HCT116 (cell line): Measurements from ENCODE around the gene TMEM52B. TPM values are rescaled to one million over a fixed set of nuclear protein-coding genes. Genes with fewer than 3 reads are reported as not detected.

Experiments
- ATAC-seq: fragments of 200-7000 bp; cut with Tn5 transposase; 2 replicates; pipeline ENCODE4 v1.9.1; 2020; ENCODE audit warnings: mild to moderate bottlenecking, moderate library complexity
- BruUV-seq: library from RNA; stranded (reverse); fragments of 400-500 nt; replicated peaks from 2 replicates; lab custom pipeline; 2021; lab: Mats Ljungman, UMichigan
- CTCF ChIA-PET: fragments of 300-600 bp; sonication (Branson Sonifier 250); formaldehyde crosslinking; loops from one replicate; lab custom pipeline; 2021; ENCODE audit warnings: antibody characterized with exemption; lab: Charles Lee
- POLR2A ChIA-PET: fragments of 300-600, 350-600 bp; sonication (Branson Sonifier 250); formaldehyde crosslinking; loops from one replicate; lab custom pipeline; 2021; ENCODE audit warnings: antibody characterized with exemption; lab: Charles Lee
- RAD21 ChIA-PET, 2 experiments: fragments of 300-600 bp; sonication (Branson Sonifier 250); formaldehyde crosslinking; loops; one replicate each; lab custom pipeline; 2023; ENCODE audit warnings: low total read pairs in 2 of 2; ENCODE audit not compliant: uncharacterized antibody in 2 of 2, unreplicated experiment in 2 of 2, low non-redundant PET in 1 of 2; lab: Charles Lee
- DNase-seq: peaks from one replicate; pipeline ENCODE4 v3.0.0-alpha.2; 2010; ENCODE audit warnings: low read depth, low spot score
- H2AFZ ChIP-seq: fragments of 200-600 bp; shearing (Covaris generic), sonication (generic); 2 replicates; pipeline ENCODE4 v1.6.1; 2017; ENCODE audit warnings: low read depth, mixed run types, mixed read lengths, antibody characterized with exemption, low read length; ENCODE audit not compliant: poor library complexity, severe bottlenecking
- H3K27ac ChIP-seq: 2 replicates; pipeline ENCODE4 v1.5.1; 2012; ENCODE audit warnings: low read depth, low read length
- H3K27me3 ChIP-seq: fragments of 200-600 bp; sonication (generic); 2 replicates; pipeline ENCODE4 v1.6.1; 2016; ENCODE audit warnings: mixed run types, low read length, mixed read lengths; ENCODE audit not compliant: insufficient read depth
- H3K36me3 ChIP-seq, 2 experiments: fragments of 200-500 bp in 1 of 2; fragments of 200-600 bp in 1 of 2; sonication (Bioruptor generic) in 1 of 2; sonication (generic) in 1 of 2; 2 replicates each; pipeline versions ENCODE4 v1.5.1 to v1.6.1; 2014 to 2016; ENCODE audit warnings: low read length in 2 of 2, inconsistent platforms in 1 of 2, mixed read lengths in 1 of 2, mixed run types in 1 of 2; ENCODE audit not compliant: insufficient read depth in 2 of 2, control insufficient read depth in 1 of 2
- H3K4me1 ChIP-seq, 2 experiments: fragments of 200-600 bp in 1 of 2; sonication (generic) in 1 of 2; 2 replicates each; pipeline versions ENCODE4 v1.5.1 to v1.6.1; 2012 to 2017; ENCODE audit warnings: low read length in 2 of 2, inconsistent platforms in 1 of 2, mild to moderate bottlenecking in 1 of 2, mixed read lengths in 1 of 2, mixed run types in 1 of 2, moderate library complexity in 1 of 2; ENCODE audit not compliant: insufficient read depth in 2 of 2, control insufficient read depth in 1 of 2
- H3K4me2 ChIP-seq: fragments of 200-600 bp; sonication (generic); 2 replicates; pipeline ENCODE4 v1.6.1; 2017; ENCODE audit warnings: mixed run types, low read length, mixed read lengths
- H3K4me3 ChIP-seq, 2 experiments: fragments of 200-600 bp in 1 of 2; sonication (generic) in 1 of 2; replicated peaks in 1 of 2; 2 replicates each; pipeline ENCODE4 v1.5.1; 2011 to 2016; ENCODE audit warnings: low read length in 2 of 2, control low read depth in 1 of 2, low read depth in 1 of 2, mild to moderate bottlenecking in 1 of 2, mixed read lengths in 1 of 2, mixed run types in 1 of 2
- H3K79me2 ChIP-seq: fragments of 200-600 bp; sonication (generic); 2 replicates; pipeline ENCODE4 v1.6.1; 2017; ENCODE audit warnings: mild to moderate bottlenecking, mixed run types, low read length, moderate library complexity, mixed read lengths; ENCODE audit not compliant: insufficient read depth
- H3K9ac ChIP-seq: fragments of 200-600 bp; sonication (generic); 2 replicates; pipeline ENCODE4 v1.6.1; 2016; ENCODE audit warnings: low read length, mixed read lengths
- H3K9me2 ChIP-seq: fragments of 200-600 bp; sonication (generic), shearing (Covaris generic); 2 replicates; pipeline ENCODE4 v1.6.1; 2017; ENCODE audit warnings: mixed run types, mild to moderate bottlenecking, moderate library complexity; ENCODE audit not compliant: insufficient read depth
- H3K9me3 ChIP-seq, 2 experiments: fragments of 200-500 bp in 1 of 2; fragments of 200-600 bp in 1 of 2; sonication (Bioruptor generic) in 1 of 2; sonication (generic) in 1 of 2; 2 replicates each; pipeline ENCODE4 v1.6.1; 2014 to 2017; ENCODE audit warnings: low read length in 2 of 2, mixed read lengths in 2 of 2, inconsistent platforms in 1 of 2, low read depth in 1 of 2, mild to moderate bottlenecking in 1 of 2, mixed run types in 1 of 2, moderate library complexity in 1 of 2; ENCODE audit not compliant: control insufficient read depth in 1 of 2, insufficient read depth in 1 of 2
- H4K20me1 ChIP-seq: fragments of 200-600 bp; sonication (generic), shearing (Covaris generic); 2 replicates; pipeline ENCODE4 v1.6.1; 2017; ENCODE audit warnings: mixed run types, mild to moderate bottlenecking, moderate library complexity; ENCODE audit not compliant: insufficient read depth
- ATF3 ChIP-seq: IDR thresholded peaks from 2 replicates; pipeline ENCODE4 v1.6.1; 2012
- CBX3 ChIP-seq: IDR thresholded peaks from 2 replicates; pipeline ENCODE4 v1.6.1; 2012; ENCODE audit warnings: low read depth
- CEBPB ChIP-seq: IDR thresholded peaks from 2 replicates; pipeline ENCODE4 v1.6.1; 2012; ENCODE audit warnings: low read depth
- CTCF ChIP-seq, 3 experiments: fragments of 200-600 bp in 1 of 3; sonication (generic) in 1 of 3; IDR thresholded peaks in 2 of 3; conservative IDR thresholded peaks in 1 of 3; 2 replicates each; pipeline ENCODE4 v1.5.1; 2012 to 2017; ENCODE audit warnings: low read depth in 2 of 3, low read length in 2 of 3, antibody characterized with exemption in 1 of 3, borderline replicate concordance in 1 of 3, control low read depth in 1 of 3, mild to moderate bottlenecking in 1 of 3, mixed read lengths in 1 of 3, mixed run types in 1 of 3, moderate library complexity in 1 of 3; ENCODE audit not compliant: insufficient read depth in 1 of 3
- EGR1 ChIP-seq: IDR thresholded peaks from 2 replicates; pipeline ENCODE4 v1.6.1; 2012; ENCODE audit warnings: low read depth
- EZH2 ChIP-seq: fragments of 200-600 bp; sonication (generic); IDR thresholded peaks from 2 replicates; pipeline ENCODE4 v1.6.1; 2017; ENCODE audit warnings: antibody characterized with exemption, mixed run types
- EZH2phosphoT487 ChIP-seq: fragments of 200-600 bp; IDR thresholded peaks from 2 replicates; pipeline ENCODE4 v1.6.1; 2018; ENCODE audit warnings: antibody characterized with exemption, borderline replicate concordance
- FOSL1 ChIP-seq: IDR thresholded peaks from 2 replicates; pipeline ENCODE4 v1.6.1; 2012; ENCODE audit warnings: low read depth
- JUND ChIP-seq: IDR thresholded peaks from 2 replicates; pipeline ENCODE4 v1.6.1; 2012
- POLR2AphosphoS5 ChIP-seq: IDR thresholded peaks from 2 replicates; pipeline ENCODE4 v1.6.1; 2011; ENCODE audit warnings: mild to moderate bottlenecking, low read depth, low read length, moderate library complexity
- RAD21 ChIP-seq: IDR thresholded peaks from 2 replicates; pipeline ENCODE4 v1.6.1; 2012; ENCODE audit warnings: low read depth, mild to moderate bottlenecking
- SIN3A ChIP-seq: IDR thresholded peaks from 2 replicates; pipeline ENCODE4 v1.6.1; 2012; ENCODE audit warnings: low read depth
- SP1 ChIP-seq: IDR thresholded peaks from 2 replicates; pipeline ENCODE4 v1.6.1; 2012; ENCODE audit warnings: low read depth
- SRF ChIP-seq: IDR thresholded peaks from 2 replicates; pipeline ENCODE4 v1.6.1; 2012; ENCODE audit warnings: low read depth
- TCF7L2 ChIP-seq: IDR thresholded peaks from 2 replicates; pipeline ENCODE4 v1.7.0; 2011; ENCODE audit warnings: borderline replicate concordance, inconsistent platforms; ENCODE audit not compliant: insufficient read depth, insufficient read length; ENCODE audit errors: extremely low read depth
- ZFX ChIP-seq: fragments of 450-650 bp; IDR thresholded peaks from 2 replicates; pipeline ENCODE4 v1.6.1; 2017
- ZNF274 ChIP-seq: fragments of 200-500 bp; sonication (Bioruptor generic); IDR thresholded peaks from 2 replicates; pipeline ENCODE4 v1.6.1; 2014; ENCODE audit warnings: mild to moderate bottlenecking, low read depth, low read length, inconsistent platforms
- intact Hi-C: fragments of 100-400 bp; cut with micrococcal nuclease; formaldehyde crosslinking; loops from 2 replicates; pipeline ENCODE4 v1.10.0; 2022
- total RNA-seq: library from RNA; stranded (reverse); gene quantifications from one replicate; pipeline ENCODE4 v1.2.1, GENCODE V29; 2021; ENCODE audit not compliant: unreplicated experiment
- TF ChIP-seq, protein P1 (sequence below): IDR thresholded peaks from 2 replicates; pipeline ENCODE4 v1.6.1; 2011; ENCODE audit warnings: mild to moderate bottlenecking, low read length, moderate library complexity; ENCODE audit not compliant: insufficient replicate concordance; ENCODE audit errors: extremely low read depth
- TF ChIP-seq, protein P2 (sequence below): IDR thresholded peaks from 2 replicates; pipeline ENCODE4 v1.6.1; 2012; ENCODE audit warnings: low read depth
- TF ChIP-seq, protein P3 (sequence below): IDR thresholded peaks from 2 replicates; pipeline ENCODE4 v1.6.1; 2012

Gene TMEM52B
- total RNA-seq, 1 experiment from 2014 or later, result not detected

DNA sequence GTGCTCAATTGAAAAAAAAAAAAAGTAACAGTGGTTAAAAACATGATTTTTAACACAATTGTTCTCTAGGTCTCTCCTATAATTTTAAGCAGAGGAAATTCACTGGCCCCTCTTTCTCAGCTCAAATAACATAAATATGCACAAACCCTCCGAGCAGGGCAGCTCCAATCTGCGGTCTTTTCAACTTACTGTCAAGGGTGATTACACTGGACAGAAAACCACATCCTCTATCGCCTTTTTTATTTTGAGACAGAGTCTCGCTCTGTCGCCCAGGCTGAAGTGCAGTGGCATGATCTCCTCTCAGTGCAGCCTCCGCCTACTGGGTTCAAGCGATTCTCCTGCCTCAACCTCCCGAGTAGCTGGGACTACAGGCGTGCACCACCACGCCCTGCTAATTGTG, 17.4 kb downstream of the TMEM52B start:
- Histone ChIP-seq H3K4me2 (no peak overlapping the region), H3K9me2 (no peaks in the 10 kb centered on the region), H3K4me3 (no peak overlapping the region), H2AFZ (no peak overlapping the region), H4K20me1 (no peaks in the 10 kb centered on the region), H3K79me2 (no peaks in the 10 kb centered on the region), H3K36me3 (no peaks in the 10 kb centered on the region), H3K9ac (no peak overlapping the region), H3K4me1 (peaks cover 4 to 12% of the 10 kb centered on the region in 2 experiments; a peak in 3 of 4 replicates), H3K9me3 (no peaks in the 10 kb centered on the region), H3K27me3 (no peaks in the 10 kb centered on the region), H3K27ac (no peak overlapping the region)
- ATAC-seq (no peak), DNase-seq (no peak)
- intact Hi-C loops, result no loop called here
- ChIA-PET CTCF (no interaction called here), POLR2A (no interaction called here), RAD21 (no interaction called here)
- BruUV-seq, result no TSS peak
- TF ChIP-seq SP1 (no peak), SRF (no peak), JUND (no peak), FOSL1 (no peak), EZH2 (no peak), CTCF (IDR thresholded peaks at IDR 0.05 in 2 of 3, conservative IDR thresholded peaks at IDR 0.05 in 1 of 3; ENCODE audit: borderline replicate concordance in 1 of 3, insufficient read depth in 1 of 3, low read depth in 2 of 3, low read length in 2 of 3) (no peak), ZNF274 (no peak), CEBPB (no peak), ZFX (no peak), EGR1 (no peak), POLR2AphosphoS5 (no peak), TCF7L2 (no peak), EZH2phosphoT487 (no peak), RAD21 (no peak), ATF3 (no peak), SIN3A (no peak), CBX3 (no peak)
- TF ChIP-seq, protein P1, sequence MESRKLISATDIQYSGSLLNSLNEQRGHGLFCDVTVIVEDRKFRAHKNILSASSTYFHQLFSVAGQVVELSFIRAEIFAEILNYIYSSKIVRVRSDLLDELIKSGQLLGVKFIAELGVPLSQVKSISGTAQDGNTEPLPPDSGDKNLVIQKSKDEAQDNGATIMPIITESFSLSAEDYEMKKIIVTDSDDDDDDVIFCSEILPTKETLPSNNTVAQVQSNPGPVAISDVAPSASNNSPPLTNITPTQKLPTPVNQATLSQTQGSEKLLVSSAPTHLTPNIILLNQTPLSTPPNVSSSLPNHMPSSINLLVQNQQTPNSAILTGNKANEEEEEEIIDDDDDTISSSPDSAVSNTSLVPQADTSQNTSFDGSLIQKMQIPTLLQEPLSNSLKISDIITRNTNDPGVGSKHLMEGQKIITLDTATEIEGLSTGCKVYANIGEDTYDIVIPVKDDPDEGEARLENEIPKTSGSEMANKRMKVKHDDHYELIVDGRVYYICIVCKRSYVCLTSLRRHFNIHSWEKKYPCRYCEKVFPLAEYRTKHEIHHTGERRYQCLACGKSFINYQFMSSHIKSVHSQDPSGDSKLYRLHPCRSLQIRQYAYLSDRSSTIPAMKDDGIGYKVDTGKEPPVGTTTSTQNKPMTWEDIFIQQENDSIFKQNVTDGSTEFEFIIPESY, result no peak
- TF ChIP-seq, protein P2, sequence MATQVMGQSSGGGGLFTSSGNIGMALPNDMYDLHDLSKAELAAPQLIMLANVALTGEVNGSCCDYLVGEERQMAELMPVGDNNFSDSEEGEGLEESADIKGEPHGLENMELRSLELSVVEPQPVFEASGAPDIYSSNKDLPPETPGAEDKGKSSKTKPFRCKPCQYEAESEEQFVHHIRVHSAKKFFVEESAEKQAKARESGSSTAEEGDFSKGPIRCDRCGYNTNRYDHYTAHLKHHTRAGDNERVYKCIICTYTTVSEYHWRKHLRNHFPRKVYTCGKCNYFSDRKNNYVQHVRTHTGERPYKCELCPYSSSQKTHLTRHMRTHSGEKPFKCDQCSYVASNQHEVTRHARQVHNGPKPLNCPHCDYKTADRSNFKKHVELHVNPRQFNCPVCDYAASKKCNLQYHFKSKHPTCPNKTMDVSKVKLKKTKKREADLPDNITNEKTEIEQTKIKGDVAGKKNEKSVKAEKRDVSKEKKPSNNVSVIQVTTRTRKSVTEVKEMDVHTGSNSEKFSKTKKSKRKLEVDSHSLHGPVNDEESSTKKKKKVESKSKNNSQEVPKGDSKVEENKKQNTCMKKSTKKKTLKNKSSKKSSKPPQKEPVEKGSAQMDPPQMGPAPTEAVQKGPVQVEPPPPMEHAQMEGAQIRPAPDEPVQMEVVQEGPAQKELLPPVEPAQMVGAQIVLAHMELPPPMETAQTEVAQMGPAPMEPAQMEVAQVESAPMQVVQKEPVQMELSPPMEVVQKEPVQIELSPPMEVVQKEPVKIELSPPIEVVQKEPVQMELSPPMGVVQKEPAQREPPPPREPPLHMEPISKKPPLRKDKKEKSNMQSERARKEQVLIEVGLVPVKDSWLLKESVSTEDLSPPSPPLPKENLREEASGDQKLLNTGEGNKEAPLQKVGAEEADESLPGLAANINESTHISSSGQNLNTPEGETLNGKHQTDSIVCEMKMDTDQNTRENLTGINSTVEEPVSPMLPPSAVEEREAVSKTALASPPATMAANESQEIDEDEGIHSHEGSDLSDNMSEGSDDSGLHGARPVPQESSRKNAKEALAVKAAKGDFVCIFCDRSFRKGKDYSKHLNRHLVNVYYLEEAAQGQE, result no peak
- TF ChIP-seq, protein P3, sequence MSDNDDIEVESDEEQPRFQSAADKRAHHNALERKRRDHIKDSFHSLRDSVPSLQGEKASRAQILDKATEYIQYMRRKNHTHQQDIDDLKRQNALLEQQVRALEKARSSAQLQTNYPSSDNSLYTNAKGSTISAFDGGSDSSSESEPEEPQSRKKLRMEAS, result no peak
